Brain microvascular endothelial cell (primary cell): ENCODE results near the gene BPIFA1.

ENCODE experiments used
- DNase-seq: peaks from one replicate; pipeline ENCODE4 v3.0.0-alpha.2; 2020
- H3K27ac ChIP-seq: fragments of 250-450 bp; sonication (Bioruptor Pico); 2 replicates; pipeline ENCODE4 v1.5.1; 2020; ENCODE audit warnings: mild to moderate bottlenecking, moderate library complexity
- H3K27me3 ChIP-seq: fragments of 250-450 bp; sonication (Bioruptor Pico); replicated peaks from 2 replicates; pipeline ENCODE4 v1.5.1; 2020; ENCODE audit warnings: mild to moderate bottlenecking
- H3K36me3 ChIP-seq: fragments of 250-450 bp; sonication (Bioruptor Pico); replicated peaks from 2 replicates; pipeline ENCODE4 v1.5.1; 2020; ENCODE audit warnings: mild to moderate bottlenecking
- H3K4me3 ChIP-seq: 2 replicates; pipeline ENCODE4 v1.5.1; 2011; ENCODE audit warnings: low read depth, mild to moderate bottlenecking, control low read depth, low read length, moderate library complexity
- CTCF ChIP-seq: IDR thresholded peaks from 2 replicates; pipeline ENCODE4 v1.5.1; 2011; ENCODE audit warnings: low read depth, mild to moderate bottlenecking, moderate library complexity, low read length, control low read depth, inconsistent platforms; ENCODE audit errors: missing control alignments
- in situ Hi-C: cut with HindIII; loops from 2 replicates; pipeline ENCODE4 v1.10.0; 2017; ENCODE audit warnings: low sequenced_read_pairs, low pct_ligation_motif_present

Gene BPIFA1

GRCh38 chr20:33233129-33233774, 2.5 kb upstream of the BPIFA1 start:
- Histone ChIP-seq H3K36me3 (no peaks in the 10 kb centered on the region), H3K4me3 (no peak overlapping the region), H3K27ac (no peak overlapping the region), H3K27me3 (no peaks in the 10 kb centered on the region)
- in situ Hi-C loops: no loop called here
- TF ChIP-seq CTCF: peak; percentile 3
- no peak for DNase-seq

DNA sequence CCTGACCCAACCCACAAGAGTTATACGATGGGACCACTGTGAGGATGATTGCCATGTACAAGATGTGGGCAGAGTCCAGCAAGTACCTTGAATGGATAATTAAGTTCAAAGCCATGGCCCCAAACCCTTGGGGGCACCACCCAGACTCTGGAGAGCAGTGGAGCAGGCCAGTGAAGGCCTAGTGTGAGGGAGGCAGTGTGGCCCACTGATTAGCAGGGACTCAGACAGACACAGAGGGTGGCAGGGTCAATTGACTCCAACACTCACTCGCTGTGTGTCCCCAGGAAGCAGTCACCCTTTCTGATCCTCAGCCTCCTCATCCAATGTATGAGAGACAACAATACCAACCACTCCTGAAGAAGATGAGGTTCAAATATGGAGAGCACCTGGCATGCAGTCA, 1.7 kb upstream of the BPIFA1 start:
- no peak for TF ChIP-seq CTCF

GRCh38 chr20:33236351-33236750, 555 bp downstream of the BPIFA1 start:
- no peaks in the 10 kb centered on the region for H3K36me3 ChIP-seq
- H3K27ac ChIP-seq: no peak overlapping the region
- DNase-seq: no peak
- in situ Hi-C loops: no loop called here
- no peak for TF ChIP-seq CTCF
- no peaks in the 10 kb centered on the region for H3K27me3 ChIP-seq
- no peak overlapping the region for H3K4me3 ChIP-seq

More for the DNA sequence above, 1.7 kb upstream of the BPIFA1 start:
- Histone ChIP-seq H3K36me3 (no peaks in the 10 kb centered on the region), H3K4me3 (no peak overlapping the region), H3K27ac (no peak overlapping the region), H3K27me3 (no peaks in the 10 kb centered on the region)
- no peak for DNase-seq
- in situ Hi-C loops: no loop called here

GRCh38 chr20:33237989-33238388, 2.2 kb downstream of the BPIFA1 start:
- Histone ChIP-seq H3K4me3 (no peak overlapping the region), H3K27ac (no peak overlapping the region), H3K27me3 (no peaks in the 10 kb centered on the region), H3K36me3 (no peaks in the 10 kb centered on the region)
- DNase-seq: no peak
- in situ Hi-C loops: no loop called here
- no peak for TF ChIP-seq CTCF

DNA sequence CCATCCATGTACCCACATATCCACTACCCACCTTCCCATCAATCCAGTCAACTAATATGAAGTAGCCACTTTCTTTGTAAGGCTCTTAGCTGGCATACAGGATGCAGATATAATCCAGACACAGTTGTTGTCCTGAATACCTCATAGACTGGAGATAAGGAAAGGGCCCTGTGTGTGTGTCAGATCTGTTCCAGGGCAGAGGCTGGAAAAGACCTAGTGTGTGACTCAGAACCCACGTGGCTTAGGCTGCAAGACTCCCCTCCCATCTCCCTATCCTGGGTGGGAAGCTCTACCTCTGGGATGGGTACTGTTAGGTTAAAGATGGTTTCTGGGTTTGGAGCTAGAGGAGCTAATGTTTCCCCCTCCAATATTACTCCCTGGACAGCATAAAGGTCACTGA, 3.6 kb downstream of the BPIFA1 start:
- Histone ChIP-seq H3K36me3 (no peaks in the 10 kb centered on the region), H3K27me3 (no peaks in the 10 kb centered on the region), H3K4me3 (no peak overlapping the region), H3K27ac (no peak overlapping the region)
- no peak for DNase-seq
- TF ChIP-seq CTCF: no peak
- in situ Hi-C loops: no loop called here

GRCh38 chr20:33239979-33240736, 4.4 kb downstream of the BPIFA1 start:
- in situ Hi-C loops: no loop called here
- Histone ChIP-seq H3K27ac (no peak overlapping the region), H3K36me3 (no peaks in the 10 kb centered on the region), H3K27me3 (no peaks in the 10 kb centered on the region), H3K4me3 (no peak overlapping the region)
- TF ChIP-seq CTCF: no peak
- no peak for DNase-seq
